Endothelial cell (in vitro differentiated cells): Measurements from ENCODE around the gene PAFAH1B2. TPM values are rescaled to one million over a fixed set of nuclear protein-coding genes. Genes with fewer than 3 reads are reported as not detected.
A peak's percentile ranks its signal among the peaks of the same experiment; 100 is the strongest.

Experiments
- DNase-seq: peaks from one replicate; pipeline ENCODE4 v3.0.0; 2021; ENCODE audit warnings: low spot score
- H3K27ac Mint-ChIP-seq: one replicate; pipeline ENCODE4 v1.8.0; 2021; ENCODE audit warnings: mixed read lengths, inconsistent platforms; ENCODE audit not compliant: unreplicated experiment
- H3K27me3 Mint-ChIP-seq: one replicate; pipeline ENCODE4 v1.8.0; 2021; ENCODE audit warnings: mild to moderate bottlenecking, moderate library complexity, mixed read lengths, inconsistent platforms; ENCODE audit not compliant: unreplicated experiment
- H3K36me3 Mint-ChIP-seq: one replicate; pipeline ENCODE4 v1.8.0; 2021; ENCODE audit warnings: mild to moderate bottlenecking, low read depth, mixed read lengths, inconsistent platforms; ENCODE audit not compliant: unreplicated experiment
- H3K4me1 Mint-ChIP-seq: one replicate; pipeline ENCODE4 v1.8.0; 2021; ENCODE audit warnings: mild to moderate bottlenecking, mixed read lengths, inconsistent platforms; ENCODE audit not compliant: unreplicated experiment
- H3K4me3 Mint-ChIP-seq: one replicate; pipeline ENCODE4 v1.8.0; 2021; ENCODE audit warnings: mild to moderate bottlenecking, mixed read lengths, inconsistent platforms; ENCODE audit not compliant: unreplicated experiment
- H3K9me3 Mint-ChIP-seq: one replicate; pipeline ENCODE4 v1.8.0; 2021; ENCODE audit warnings: mixed read lengths, inconsistent platforms; ENCODE audit not compliant: unreplicated experiment
- CTCF ChIP-seq: fragments of 200-600 bp; sonication (generic); IDR thresholded peaks from one replicate; pipeline ENCODE4 v1.5.0; 2021; ENCODE audit warnings: antibody characterized with exemption; ENCODE audit not compliant: unreplicated experiment
- total RNA-seq: library from RNA; stranded (reverse); fragmentation: NEBNext Ultra II Directional; extraction: Animal tissue kit (Norgen Biotek cat#: 25700); gene quantifications from one replicate; pipeline ENCODE4 v1.2.1, GENCODE V29; 2021; ENCODE audit not compliant: unreplicated experiment

PAFAH1B2 gene
- total RNA-seq, 1 donor from 2014 or later, result 87.4 TPM

- peaks cover 41% of the 10 kb centered on the region for H3K4me1 Mint-ChIP-seq
- H3K27me3 Mint-ChIP-seq, result peaks cover 4% of the 10 kb centered on the region
- no peak for DNase-seq
- no peak for TF ChIP-seq CTCF
- H3K27ac Mint-ChIP-seq, result no peak overlapping the region
- H3K36me3 Mint-ChIP-seq, result peaks cover 3% of the 10 kb centered on the region
- H3K9me3 Mint-ChIP-seq, result no peaks in the 10 kb centered on the region
- no peak overlapping the region for H3K4me3 Mint-ChIP-seq
Observed at GRCh38 chr11:117175781-117176180, 31.7 kb downstream of the PAFAH1B2 start.

- peaks cover 45% of the 10 kb centered on the region for H3K4me1 Mint-ChIP-seq
- TF ChIP-seq CTCF, result no peak
- no peak overlapping the region for H3K4me3 Mint-ChIP-seq
- peaks cover 3% of the 10 kb centered on the region for H3K36me3 Mint-ChIP-seq
- H3K27ac Mint-ChIP-seq, result no peak overlapping the region
- peaks cover 4% of the 10 kb centered on the region for H3K27me3 Mint-ChIP-seq
- no peaks in the 10 kb centered on the region for H3K9me3 Mint-ChIP-seq
- DNase-seq, result no peak
Observed at GRCh38 chr11:117176186-117176585, 32.1 kb downstream of the PAFAH1B2 start.

- H3K27me3 Mint-ChIP-seq, result peaks cover 2% of the 10 kb centered on the region
- H3K4me3 Mint-ChIP-seq, result peak overlapping the region; percentile 90
- no peak for TF ChIP-seq CTCF
- DNase-seq, result no peak
- H3K9me3 Mint-ChIP-seq, result no peaks in the 10 kb centered on the region
- peaks cover 35% of the 10 kb centered on the region for H3K4me1 Mint-ChIP-seq
- H3K27ac Mint-ChIP-seq, result peak overlapping the region; percentile 95
- peaks cover 1% of the 10 kb centered on the region for H3K36me3 Mint-ChIP-seq
Observed at GRCh38 chr11:117177534-117178209, 33.6 kb downstream of the PAFAH1B2 start.

- H3K9me3 Mint-ChIP-seq, result no peaks in the 10 kb centered on the region
- no peak for TF ChIP-seq CTCF
- DNase-seq, result peak; percentile 89
- H3K27me3 Mint-ChIP-seq, result peaks cover 5% of the 10 kb centered on the region
- peak within 1 kb of the TSS; percentile 96 for H3K4me3 Mint-ChIP-seq
- peak within 1 kb of the TSS; percentile 95 for H3K27ac Mint-ChIP-seq
- peaks cover 4% of the 10 kb centered on the region for H3K36me3 Mint-ChIP-seq
- H3K4me1 Mint-ChIP-seq, result peaks cover 29% of the 10 kb centered on the region
Observed at GRCh38 chr11:117178210-117179034, 34.3 kb downstream of the PAFAH1B2 start, which contains the start of gene SIDT2. Gene SIDT2 (plus strand): TSS chr11:117178743. CDS start chr11:117179264, 521 bp downstream.
